HepG2 (cell line): ENCODE measurements around the gene RHBDD3. TPM values are rescaled to one million over a fixed set of nuclear protein-coding genes. Genes with fewer than 3 reads are reported as not detected.

Source experiments
- BHLHE40 ChIP-seq: IDR thresholded peaks from 2 replicates; pipeline ENCODE4 v1.6.1; 2011; ENCODE audit warnings: low read length, improper control_type of control experiment
- E2F1 ChIP-seq: sonication (generic); formaldehyde crosslinking; IDR thresholded peaks from 2 replicates; pipeline ENCODE4 v1.5.0; 2020; ENCODE audit warnings: missing genetic modification reagents
- EEA1 ChIP-seq: sonication (generic); formaldehyde crosslinking; IDR thresholded peaks from 2 replicates; pipeline ENCODE4 v1.5.1; 2020; ENCODE audit warnings: mild to moderate bottlenecking, missing genetic modification reagents, borderline replicate concordance
- ELF1 ChIP-seq: sonication (generic); formaldehyde crosslinking; IDR thresholded peaks from 2 replicates; pipeline ENCODE4 v1.4.0; 2020; ENCODE audit warnings: missing genetic modification reagents
- GATAD2A ChIP-seq: IDR thresholded peaks from 2 replicates; pipeline ENCODE4 v1.6.1; 2016
- HMGXB3 ChIP-seq: sonication (generic); formaldehyde crosslinking; IDR thresholded peaks from 2 replicates; pipeline ENCODE4 v1.4.0; 2020; ENCODE audit warnings: missing genetic modification reagents, borderline replicate concordance
- HNF4A ChIP-seq: sonication (generic); formaldehyde crosslinking; IDR thresholded peaks from 2 replicates; pipeline ENCODE4 v1.4.0; 2020; ENCODE audit warnings: missing genetic modification reagents
- HNRNPL ChIP-seq: fragments of 200-400 bp; formaldehyde crosslinking; IDR thresholded peaks from 2 replicates; pipeline ENCODE4 v1.6.1; 2017; ENCODE audit warnings: mild to moderate bottlenecking, low read depth, low read length
- MIXL1 ChIP-seq: IDR thresholded peaks from 2 replicates; pipeline ENCODE4 v1.6.1; 2016
- RBFOX2 ChIP-seq: fragments of 200-400 bp; formaldehyde crosslinking; IDR thresholded peaks from 2 replicates; pipeline ENCODE4 v1.6.1; 2017; ENCODE audit warnings: low read depth, mild to moderate bottlenecking, low read length
- SP4 ChIP-seq: sonication (generic); formaldehyde crosslinking; IDR thresholded peaks from 2 replicates; pipeline ENCODE4 v1.8.1; 2023; ENCODE audit warnings: mild to moderate bottlenecking, missing genetic modification reagents
- SRY ChIP-seq: sonication (generic); formaldehyde crosslinking; IDR thresholded peaks from 2 replicates; pipeline ENCODE4 v1.8.0; 2022; ENCODE audit warnings: mild to moderate bottlenecking, missing genetic modification reagents
- STAG1 ChIP-seq: sonication (generic); formaldehyde crosslinking; IDR thresholded peaks from 2 replicates; pipeline ENCODE4 v1.4.0; 2020; ENCODE audit warnings: missing genetic modification reagents
- TBP ChIP-seq: sonication (generic); formaldehyde crosslinking; IDR thresholded peaks from 2 replicates; pipeline ENCODE4 v1.5.0; 2020; ENCODE audit warnings: missing genetic modification reagents
- TFDP1 ChIP-seq: IDR thresholded peaks from 2 replicates; pipeline ENCODE4 v1.6.1; 2016; ENCODE audit warnings: missing compliant biosample characterization, missing genetic modification reagents, borderline replicate concordance
- U2AF1 ChIP-seq: fragments of 200-400 bp; formaldehyde crosslinking; optimal IDR thresholded peaks from 2 replicates; pipeline ENCODE3; 2017; ENCODE audit warnings: mild to moderate bottlenecking, low read depth, low read length
- YEATS4 ChIP-seq: sonication (generic); formaldehyde crosslinking; IDR thresholded peaks from 2 replicates; pipeline ENCODE4 v1.4.0; 2020; ENCODE audit warnings: missing genetic modification reagents, borderline replicate concordance
- ZNF367 ChIP-seq: sonication (generic); formaldehyde crosslinking; IDR thresholded peaks from 2 replicates; pipeline ENCODE4 v1.4.0; 2020; ENCODE audit warnings: missing genetic modification reagents, borderline replicate concordance
- ZNF530 ChIP-seq: sonication (generic); formaldehyde crosslinking; IDR thresholded peaks from 2 replicates; pipeline ENCODE4 v1.5.0; 2020; ENCODE audit warnings: low read depth, mild to moderate bottlenecking, missing genetic modification reagents
- ZNF598 ChIP-seq: sonication (generic); formaldehyde crosslinking; IDR thresholded peaks from 2 replicates; pipeline ENCODE4 v1.5.1; 2020; ENCODE audit warnings: mild to moderate bottlenecking, missing genetic modification reagents, borderline replicate concordance
- ZNF607 ChIP-seq: sonication (generic); formaldehyde crosslinking; IDR thresholded peaks from 2 replicates; pipeline ENCODE4 v1.5.1; 2020; ENCODE audit warnings: missing genetic modification reagents, mild to moderate bottlenecking, borderline replicate concordance
- ZNF691 ChIP-seq: sonication (generic); formaldehyde crosslinking; IDR thresholded peaks from 2 replicates; pipeline ENCODE4 v1.4.0; 2020; ENCODE audit warnings: missing genetic modification reagents, low read depth, mild to moderate bottlenecking, borderline replicate concordance
- ZNF713 ChIP-seq: sonication (generic); formaldehyde crosslinking; IDR thresholded peaks from 2 replicates; pipeline ENCODE4 v1.4.0; 2020; ENCODE audit warnings: mild to moderate bottlenecking, missing genetic modification reagents
- polyA plus RNA-seq, 8 experiments: library from polyadenylated mRNA; depleted of rRNA in 3 of 8; stranded (reverse) in 7 of 8; unstranded in 1 of 8; fragments of >200 nt; fragmentation: Illumina TruSeq in 4 of 8; extraction: Trizol in 4 of 8; gene quantifications; 2 replicates each; pipeline versions ENCODE4 v1.2.1 to v1.2.3, GENCODE V29; 2011 to 2016; ENCODE audit warnings: low read depth in 4 of 8, missing spikeins in 1 of 8, mixed read lengths in 1 of 8; ENCODE audit not compliant: insufficient read depth in 1 of 8
- total RNA-seq, 5 experiments: library from RNA; depleted of rRNA; stranded (reverse); fragments of >200 nt; fragmentation: Illumina TruSeq; extraction: Trizol; gene quantifications; 2 replicates each; pipeline ENCODE4 v1.2.3, GENCODE V29; 2016; ENCODE audit warnings: low read depth in 1 of 5

RHBDD3 gene
- total and polyA plus RNA-seq, 2 of the 13 experiments (the other 11 are each of a cell fraction or from before 2014, with no cell fraction given): 12.1 to 26.7 TPM

- TF ChIP-seq U2AF1 (no peak), SP4 (CRISPR knock-in tag) (peak; percentile 27; the same call in 1 of the 2 replicates), ZNF607 (CRISPR knock-in tag) (no peak), ZNF367 (CRISPR knock-in tag) (no peak), ZNF598 (no peak), HNF4A (CRISPR knock-in tag) (peak; percentile 36; the same call in 1 of the 2 replicates), SRY (CRISPR knock-in tag) (no peak), BHLHE40 (no peak), EEA1 (CRISPR knock-in tag) (no peak), ZNF530 (CRISPR knock-in tag) (no peak), HMGXB3 (CRISPR knock-in tag) (no peak), TFDP1 (CRISPR knock-in tag) (peak; percentile 43; the same call in 1 of the 2 replicates), TBP (CRISPR knock-in tag) (no peak), HNRNPL (peak; percentile 66; the same call in 1 of the 2 replicates), STAG1 (CRISPR knock-in tag) (no peak), ZNF713 (no peak), E2F1 (CRISPR knock-in tag) (no peak), MIXL1 (peak; percentile 43; the same call in 1 of the 2 replicates), GATAD2A (CRISPR knock-in tag) (peak; percentile 60), ELF1 (CRISPR knock-in tag) (peak; percentile 68), ZNF691 (CRISPR knock-in tag) (no peak), YEATS4 (no peak), RBFOX2 (no peak)
These were observed 35.5 kb downstream of the RHBDD3 start (continued) for GRCh38 chr22:29231971-29232959.
